SW 1271 (cell line): ENCODE measurements around the gene ODAD4.

ENCODE experiments used
- DNase-seq, 2 experiments: peaks; one replicate each; lab custom pipeline; 2025; lab: John Stamatoyannopoulos, UW

Gene ODAD4

DNA sequence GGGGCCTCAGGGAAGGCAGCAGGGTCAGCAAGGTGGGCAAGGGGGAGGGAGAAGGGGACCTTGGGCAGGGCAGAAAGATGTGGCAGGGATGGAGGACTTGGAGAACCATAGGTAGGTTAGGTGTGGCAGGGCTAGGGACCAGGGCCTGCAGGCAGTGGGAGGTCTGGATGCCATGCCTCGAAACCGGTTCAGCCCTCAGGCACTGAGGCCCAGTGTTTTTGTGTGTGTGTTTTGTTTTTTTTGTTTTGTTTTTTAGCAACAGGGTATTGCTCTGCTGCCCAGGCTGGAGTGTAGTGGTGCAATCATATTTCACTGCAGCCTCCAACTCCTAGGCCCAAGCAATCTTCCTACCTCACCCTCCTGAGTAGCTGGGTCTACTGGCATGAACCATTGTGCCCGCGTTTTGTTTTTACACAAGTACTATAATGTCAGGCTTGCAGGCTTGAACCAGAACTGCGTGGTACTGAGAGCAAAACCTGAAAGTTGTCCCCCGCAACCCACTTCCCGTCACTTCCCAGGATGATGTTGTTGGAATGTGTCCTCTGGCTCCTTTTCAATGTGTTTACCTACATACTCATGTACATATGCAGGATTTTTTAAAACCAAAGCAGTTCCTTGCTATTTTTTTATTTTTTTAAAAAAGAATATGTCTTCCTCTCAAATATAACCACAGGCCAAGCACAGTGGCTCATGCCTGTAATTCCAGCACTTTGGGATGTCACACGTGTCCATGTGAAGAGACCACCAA, 12.4 kb downstream of the ODAD4 start:
- DNase-seq: no peak

DNA sequence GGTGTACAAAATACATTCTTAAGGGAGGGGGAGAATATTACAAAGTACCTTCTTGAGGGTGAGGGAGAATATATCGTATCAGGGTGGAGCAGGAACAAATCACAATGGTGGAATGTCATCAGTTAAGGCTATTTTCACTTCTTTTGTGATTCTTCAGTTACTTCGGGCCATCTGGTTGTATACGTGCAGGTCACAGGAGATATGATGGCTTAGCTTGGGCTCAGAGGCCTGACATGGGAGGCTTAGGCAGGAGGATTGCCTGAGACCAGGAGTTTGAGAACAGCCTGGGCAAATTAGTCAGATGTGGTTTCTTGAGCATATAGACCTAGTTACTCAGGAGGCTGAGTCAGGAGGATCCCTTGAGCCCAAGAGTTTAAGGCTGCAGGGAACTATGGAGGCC, 13.1 kb downstream of the ODAD4 start:
- DNase-seq: no peak

DNA sequence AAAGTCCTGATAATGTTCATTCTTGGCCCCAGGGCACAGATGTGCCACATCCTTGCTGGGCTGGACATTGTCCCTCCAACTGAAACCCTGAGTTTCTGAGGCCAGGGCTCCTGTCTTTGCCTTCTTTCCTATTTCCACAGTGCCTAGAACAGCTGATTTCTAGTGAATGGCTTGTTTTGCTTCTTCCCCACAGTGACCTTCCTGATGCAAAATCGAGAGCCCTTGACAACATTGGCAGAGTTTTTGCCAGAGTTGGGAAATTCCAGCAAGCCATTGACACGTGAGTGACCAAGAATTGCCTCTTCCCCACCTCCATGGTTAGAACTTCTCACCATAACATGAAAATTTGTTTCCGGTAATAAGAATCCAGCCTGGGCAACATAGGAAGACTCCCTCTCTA, 14.5 kb downstream of the ODAD4 start:
- no peak for DNase-seq

DNA sequence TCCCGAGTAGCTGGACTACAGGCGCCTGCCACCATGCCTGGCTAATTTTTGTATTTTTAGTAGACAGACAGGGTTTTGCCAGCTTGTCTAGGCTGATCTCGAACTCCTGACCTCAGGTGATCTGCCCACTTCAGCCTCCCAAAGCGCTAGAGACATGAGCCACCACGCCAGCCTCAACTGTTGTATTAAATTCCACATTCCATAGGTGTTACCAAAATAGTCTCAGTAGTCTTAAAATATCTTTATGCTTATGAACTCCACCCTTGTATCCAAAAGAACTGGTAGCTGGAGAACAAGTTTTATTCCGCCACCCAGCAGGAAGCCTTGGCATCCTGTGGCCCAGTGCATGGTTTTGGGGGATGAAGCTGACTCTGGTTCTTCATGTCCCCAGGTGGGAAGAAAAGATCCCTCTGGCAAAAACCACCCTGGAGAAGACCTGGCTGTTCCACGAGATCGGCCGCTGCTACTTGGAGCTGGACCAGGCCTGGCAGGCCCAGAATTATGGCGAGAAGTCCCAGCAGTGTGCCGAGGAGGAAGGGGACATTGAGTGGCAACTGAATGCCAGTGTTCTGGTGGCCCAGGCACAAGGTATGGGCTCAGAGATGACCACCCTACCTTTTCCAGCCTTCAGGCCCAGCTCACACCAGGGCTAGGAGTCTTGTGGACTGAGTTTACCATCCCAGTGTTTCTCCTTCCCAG, 18.5 kb downstream of the ODAD4 start:
- no peak for DNase-seq

DNA sequence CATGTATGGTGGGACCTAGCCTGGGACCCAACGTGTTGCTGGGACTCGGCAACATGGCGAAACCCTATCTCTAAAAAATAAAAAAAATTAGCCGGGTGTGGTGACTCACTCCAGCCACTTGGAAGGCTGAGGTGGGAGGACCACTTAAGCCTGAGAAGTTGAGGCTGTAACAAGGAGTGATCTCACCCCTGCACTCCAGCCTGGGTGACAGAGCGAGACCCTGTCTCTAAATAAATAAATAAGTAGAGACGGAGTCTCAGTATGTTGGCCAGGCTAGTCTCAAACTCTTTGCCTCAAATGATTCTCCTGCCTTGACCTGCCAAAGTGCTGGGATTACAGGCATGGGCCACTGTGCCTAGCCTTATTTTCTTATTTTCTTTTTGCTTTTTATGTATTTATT, 26.1 kb downstream of the ODAD4 start:
- DNase-seq: no peak

DNA sequence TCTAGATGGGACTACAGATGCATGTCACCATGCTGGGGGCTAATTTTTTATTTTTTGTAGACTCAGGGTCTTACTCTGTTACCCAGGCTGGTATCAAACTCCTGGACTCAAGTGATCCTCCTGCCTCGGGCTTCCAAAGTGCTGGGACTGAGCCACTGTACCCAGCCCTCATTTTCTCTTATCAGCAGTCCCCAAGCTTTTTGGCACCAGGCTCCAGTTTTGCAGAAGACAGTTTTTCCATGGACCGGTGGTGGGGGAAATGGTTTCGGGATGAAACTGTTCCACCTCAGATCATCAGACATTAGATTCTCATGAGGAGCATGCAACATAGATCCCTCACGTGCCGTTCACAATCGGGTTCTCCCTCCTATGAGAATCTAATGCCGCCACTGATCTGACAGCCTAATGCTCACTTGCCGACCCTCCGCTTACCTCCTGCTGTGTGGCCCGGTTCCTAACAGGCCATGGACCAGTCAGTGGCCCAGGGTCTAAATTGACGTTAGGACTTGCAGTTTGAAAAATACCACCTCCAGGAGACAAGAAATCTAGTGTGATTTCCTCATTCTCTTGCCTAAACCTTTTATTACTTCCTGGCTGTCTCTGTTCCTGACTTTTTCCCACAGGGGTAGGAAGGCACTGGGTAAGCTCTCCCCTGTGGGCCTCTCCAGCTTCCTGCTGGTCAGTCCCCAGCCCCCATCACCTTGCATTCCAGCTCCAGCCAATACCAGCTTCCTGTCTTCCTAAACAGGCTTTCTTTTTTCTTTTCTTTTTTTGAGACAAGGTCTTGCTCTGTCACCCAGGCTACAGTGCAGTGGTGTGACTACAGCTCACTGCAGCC, 26.8 kb downstream of the ODAD4 start:
- no peak for DNase-seq

DNA sequence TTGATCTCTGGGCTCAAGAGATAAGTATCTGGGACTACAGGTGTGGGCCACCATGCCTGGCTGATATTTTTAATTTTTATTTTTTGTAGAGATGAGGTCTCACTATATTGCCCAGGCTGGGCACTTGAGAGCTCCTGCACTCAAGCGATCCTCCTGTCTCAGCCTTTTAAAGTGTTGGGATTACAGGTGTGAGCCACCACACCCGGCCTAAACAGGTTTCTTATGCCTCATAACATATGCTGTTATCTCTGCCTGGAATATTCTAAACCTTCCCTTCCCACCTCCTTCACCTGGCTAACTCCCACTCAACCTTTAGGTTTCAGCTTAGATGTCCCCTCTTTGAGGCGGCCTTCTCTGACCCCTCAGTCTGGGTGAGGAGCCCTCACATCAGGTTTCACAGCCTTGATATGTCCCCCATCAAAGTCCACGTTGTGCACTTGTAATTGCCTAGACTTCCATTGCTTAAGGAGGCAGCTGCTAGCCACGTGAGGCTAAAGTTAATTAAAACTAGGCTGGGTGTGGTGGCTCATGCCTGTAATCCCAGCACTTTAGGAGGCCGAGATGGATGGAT, 27.5 kb downstream of the ODAD4 start:
- no peak for DNase-seq

DNA sequence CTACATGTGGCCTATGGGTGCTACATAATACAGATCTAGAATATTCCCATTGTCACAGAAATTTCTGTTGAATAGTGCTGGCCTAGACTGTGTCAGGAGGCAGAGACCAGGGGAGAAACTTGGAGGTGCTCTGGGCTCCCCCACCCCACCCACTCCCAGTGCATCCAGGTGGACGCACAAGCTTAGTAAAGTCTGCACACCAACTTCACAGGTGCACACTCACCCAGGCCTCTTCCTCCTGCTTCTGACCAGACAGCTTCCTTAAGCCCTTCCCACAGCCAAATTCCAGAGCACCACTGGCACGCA, 28.6 kb downstream of the ODAD4 start:
- DNase-seq: no peak

DNA sequence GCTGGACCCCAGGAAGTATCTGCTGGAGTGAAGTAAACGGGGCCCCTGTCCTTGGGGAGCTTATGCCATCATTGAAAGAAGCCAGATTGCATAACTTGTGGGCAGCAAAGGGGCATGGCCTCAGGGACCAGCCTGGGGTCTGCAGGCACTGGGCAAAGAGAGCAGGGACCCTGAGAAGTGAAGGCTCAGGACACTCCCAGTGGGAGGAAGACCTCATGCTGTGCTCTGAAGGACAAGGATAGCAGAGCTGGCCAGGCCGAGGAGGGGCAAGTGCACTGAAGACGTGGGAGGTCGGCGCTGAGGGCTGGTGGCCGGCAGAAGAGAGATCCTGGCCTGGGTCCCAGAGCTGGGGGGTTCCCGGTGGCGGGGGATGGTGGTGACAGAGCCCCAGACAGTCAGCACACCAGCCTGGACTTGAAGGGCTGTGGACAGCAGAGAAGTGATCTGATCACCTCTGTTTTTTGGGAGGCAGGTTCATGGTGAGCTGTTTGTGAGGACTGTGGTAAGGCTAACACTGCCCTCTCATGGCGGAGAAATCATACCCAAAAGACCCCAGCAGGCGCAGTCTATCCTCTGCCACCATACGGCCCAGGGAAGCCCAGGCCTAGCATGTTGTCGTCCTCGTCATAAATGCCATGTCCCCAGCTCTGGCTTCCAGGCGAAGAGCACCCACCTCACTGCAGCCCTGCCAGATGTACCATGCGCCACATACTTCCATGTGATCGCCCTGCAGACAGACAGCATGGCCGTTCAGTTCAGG, 29.1 kb downstream of the ODAD4 start:
- DNase-seq: peak in 1 of 2 experiments; percentile 18

DNA sequence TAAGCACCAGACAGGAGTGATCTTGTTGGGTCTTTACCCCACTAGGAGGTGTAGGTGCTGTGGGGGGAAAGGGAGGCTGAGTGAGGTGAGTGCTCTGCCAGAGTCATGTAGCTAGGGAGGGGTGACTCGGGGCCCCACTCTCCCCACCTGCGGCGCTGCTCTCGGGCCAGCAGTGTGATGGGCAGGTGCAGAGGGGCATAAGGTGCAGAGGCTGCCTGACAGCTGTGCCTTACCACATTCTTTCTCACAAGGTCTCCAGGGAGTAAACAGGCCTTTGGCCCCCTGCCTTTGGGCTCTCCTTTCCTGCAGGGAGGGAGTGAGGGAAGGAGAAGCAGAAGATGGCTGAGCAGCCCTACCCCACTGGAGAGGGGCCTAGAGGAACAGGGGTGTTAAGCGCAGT, 31.7 kb downstream of the ODAD4 start:
- DNase-seq: no peak

DNA sequence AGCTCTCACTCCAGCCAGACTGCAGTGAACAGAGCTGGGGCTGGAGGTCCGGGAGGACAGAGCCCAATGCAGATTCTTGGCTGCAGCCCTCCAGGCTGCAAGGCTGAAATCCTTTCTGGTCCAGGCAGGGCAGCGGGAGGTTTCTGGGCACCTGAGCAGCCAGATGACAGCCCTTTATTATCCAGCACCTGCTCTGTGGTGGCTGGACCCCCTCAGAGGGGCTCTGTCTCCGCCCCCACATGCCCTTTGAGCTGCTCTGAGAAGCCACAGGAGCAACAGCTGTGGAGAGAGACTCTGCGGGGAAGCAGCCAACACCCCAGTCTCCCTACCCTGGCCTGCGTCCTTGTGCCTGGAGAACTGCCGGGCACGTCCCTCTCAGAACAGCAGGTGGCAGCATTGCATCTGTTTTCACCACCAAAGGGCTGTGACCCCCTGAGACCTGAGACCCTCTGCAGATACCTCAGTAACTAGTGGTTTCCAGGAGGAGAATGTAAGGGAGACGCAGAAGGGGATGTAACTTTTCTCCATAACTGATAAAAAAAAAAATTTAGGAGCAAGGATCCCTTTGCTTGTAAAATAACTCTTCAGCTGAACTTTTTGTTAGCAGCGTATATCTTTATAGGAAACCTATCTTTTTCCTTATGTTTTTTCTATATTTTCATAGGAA, 32.5 kb downstream of the ODAD4 start:
- peak in 1 of 2 experiments; percentile 51 for DNase-seq

DNA sequence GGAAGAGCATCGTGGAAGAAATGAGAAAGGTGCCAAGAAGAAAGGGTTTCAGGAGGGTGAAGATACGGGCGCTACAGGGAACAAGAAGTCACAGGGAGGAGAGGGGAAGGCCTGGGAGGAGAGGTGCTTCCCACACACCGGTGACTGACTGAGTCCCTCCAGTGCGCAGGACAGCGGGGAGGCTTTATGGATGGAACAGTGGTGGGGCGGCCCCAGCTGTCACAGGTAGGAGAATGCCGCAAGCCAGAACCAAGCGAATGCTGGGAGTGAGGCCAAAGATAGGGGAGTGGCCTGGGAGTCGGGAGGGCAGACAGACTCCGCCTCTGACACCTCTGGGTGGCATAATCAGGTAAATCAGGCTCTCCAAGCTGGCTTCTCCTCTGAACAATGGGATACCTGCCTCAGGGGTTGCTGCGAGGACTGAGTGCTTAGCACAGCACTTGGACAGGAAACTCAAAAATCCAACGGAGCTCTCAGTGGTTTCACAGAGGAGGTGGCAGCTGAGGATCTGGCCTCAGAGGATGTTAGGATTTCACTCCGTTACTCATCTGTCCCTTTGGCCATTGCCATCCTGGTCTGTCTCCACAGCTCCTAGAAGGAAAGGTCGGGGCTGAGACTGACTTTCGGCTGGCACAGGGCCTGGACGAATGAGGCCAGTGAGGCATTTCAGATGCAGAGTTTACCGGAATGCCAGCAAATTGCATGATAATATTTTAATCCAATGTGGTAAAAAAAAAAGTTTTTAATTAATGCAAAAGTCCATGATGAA, 35.5 kb downstream of the ODAD4 start:
- DNase-seq: peak in 1 of 2 experiments; percentile 24

DNA sequence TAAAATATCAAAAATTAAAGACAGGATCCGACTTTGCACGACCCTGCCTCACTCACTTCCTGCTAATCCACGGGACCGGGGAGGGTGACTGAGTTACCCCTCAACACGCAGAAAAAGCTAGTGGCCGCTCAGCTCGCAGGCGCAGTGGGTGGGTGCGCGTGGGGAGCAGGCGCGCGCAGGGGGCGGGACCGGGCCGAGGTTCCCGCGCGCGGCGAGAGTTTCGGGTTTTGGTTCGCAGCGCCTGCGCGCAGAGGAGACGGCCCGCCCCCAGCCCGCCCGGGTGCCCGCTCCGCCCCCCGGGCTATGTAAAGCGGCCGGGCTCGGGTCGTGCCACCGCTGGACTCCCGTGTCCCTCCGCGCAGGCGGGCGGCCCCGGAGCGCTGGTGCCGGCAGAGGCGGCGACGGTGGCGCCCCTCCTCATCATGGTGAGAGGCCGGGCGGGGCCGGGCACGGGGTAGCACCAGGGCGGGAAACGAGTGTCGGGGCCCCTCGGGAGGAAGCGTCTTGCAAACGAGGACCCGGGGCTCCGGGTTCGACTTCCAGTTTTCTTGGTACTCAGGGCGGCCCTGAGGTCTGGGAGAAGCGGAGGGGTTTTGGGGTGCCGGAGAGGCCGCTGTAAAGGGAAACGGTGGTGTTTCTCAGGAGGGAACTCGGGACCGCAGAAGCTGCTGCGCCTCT, 36.2 kb downstream of the ODAD4 start, which contains the start of gene CNP:
Gene CNP (plus strand): TSS at position 333 of the 678 bp plus-strand sequence. CDS start 90 bp downstream, at position 423.
- DNase-seq: peak; percentile 48 to 81

DNA sequence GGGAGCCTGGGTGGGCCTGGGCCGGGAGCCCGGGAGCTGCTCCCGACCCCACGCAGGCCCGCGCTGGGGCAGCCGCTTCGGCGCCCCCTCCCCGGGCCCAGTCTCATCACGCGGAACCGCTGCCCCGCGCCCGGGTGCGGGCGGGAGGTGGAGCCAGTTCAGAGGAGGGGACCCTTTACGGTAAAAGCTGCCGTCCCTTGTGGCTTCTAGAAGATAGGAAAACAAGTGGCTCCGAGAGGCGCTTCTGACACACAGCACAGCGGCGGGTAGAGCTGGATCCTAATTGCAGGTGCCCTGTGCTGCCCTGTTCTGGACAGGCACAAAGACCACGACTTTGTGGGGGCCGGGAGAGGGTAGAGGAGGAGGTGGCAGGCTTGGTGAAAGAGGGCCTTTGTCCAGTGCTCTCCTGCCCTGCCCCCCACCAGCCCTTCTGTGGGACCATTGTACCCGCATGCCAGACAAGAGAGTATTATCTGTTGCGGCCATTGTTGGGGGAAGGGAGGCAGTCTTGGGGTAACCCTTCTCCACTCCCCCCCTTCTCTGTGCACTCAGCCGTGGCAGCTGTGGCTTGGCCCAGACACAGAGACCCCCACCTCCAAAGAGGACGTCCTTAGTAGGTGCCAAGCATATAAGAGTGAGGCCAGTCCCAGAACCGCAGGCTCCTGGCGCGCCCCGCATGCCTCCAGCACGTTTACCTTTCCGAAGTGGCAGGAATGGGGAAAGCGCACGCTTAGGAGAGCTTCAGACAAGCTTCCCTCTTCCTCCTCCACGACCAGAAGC, 36.9 kb downstream of the ODAD4 start:
- no peak for DNase-seq

DNA sequence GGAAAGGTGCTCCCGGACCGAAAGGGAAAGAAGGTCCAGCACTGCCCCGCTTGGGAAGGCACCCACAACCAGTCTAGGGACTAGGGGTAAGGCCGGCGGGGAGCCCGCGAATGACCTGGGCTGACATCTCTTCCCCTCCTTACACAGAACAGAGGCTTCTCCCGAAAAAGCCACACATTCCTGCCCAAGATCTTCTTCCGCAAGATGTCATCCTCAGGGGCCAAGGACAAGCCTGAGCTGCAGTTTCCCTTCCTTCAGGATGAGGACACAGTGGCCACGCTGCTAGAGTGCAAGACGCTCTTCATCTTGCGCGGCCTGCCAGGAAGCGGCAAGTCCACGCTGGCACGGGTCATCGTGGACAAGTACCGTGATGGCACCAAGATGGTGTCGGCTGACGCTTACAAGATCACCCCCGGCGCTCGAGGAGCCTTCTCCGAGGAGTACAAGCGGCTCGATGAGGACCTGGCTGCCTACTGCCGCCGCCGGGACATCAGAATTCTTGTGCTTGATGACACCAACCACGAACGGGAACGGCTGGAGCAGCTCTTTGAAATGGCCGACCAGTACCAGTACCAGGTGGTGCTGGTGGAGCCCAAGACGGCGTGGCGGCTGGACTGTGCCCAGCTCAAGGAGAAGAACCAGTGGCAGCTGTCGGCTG, 37.6 kb downstream of the ODAD4 start:
- DNase-seq: no peak

DNA sequence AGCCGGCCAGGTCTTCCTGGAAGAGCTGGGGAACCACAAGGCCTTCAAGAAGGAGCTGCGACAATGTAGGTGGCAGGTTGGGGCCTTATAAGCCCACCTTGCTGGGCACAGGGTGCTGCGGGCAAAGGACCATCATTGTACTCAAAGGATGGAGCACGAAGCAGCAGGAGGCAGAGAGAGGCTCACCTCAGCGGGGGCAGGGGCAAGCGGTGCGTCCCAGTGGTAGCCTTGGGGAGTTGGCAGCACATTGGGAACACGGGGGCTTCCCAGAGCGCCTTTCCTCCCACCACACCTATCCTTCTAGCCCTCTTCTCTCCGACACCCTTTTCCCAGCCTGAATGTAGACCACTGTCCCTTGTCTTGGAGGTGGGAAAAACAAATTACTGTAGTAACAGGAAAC, 38.3 kb downstream of the ODAD4 start:
- DNase-seq: no peak

DNA sequence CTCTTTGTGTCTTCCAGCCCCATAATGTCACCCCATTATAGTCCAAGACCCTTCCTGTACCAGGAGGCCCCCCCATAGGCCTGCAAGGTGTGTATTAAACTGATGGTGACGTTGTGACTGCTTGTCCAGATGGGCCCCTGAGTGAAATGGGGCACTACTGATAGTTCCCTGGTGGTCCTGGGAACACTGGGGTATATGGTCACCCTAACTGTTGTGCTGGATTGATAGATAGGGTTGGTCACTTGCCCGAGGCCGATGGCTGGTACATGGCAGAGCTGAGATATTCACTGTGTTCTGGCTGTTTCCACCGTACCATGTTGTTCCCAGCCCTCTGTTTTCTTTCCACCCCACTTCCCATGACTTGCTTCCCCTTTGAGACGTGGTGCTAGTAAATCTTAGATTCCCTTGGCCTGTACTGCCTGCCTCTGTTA, 40.5 kb downstream of the ODAD4 start:
- DNase-seq: no peak

DNA sequence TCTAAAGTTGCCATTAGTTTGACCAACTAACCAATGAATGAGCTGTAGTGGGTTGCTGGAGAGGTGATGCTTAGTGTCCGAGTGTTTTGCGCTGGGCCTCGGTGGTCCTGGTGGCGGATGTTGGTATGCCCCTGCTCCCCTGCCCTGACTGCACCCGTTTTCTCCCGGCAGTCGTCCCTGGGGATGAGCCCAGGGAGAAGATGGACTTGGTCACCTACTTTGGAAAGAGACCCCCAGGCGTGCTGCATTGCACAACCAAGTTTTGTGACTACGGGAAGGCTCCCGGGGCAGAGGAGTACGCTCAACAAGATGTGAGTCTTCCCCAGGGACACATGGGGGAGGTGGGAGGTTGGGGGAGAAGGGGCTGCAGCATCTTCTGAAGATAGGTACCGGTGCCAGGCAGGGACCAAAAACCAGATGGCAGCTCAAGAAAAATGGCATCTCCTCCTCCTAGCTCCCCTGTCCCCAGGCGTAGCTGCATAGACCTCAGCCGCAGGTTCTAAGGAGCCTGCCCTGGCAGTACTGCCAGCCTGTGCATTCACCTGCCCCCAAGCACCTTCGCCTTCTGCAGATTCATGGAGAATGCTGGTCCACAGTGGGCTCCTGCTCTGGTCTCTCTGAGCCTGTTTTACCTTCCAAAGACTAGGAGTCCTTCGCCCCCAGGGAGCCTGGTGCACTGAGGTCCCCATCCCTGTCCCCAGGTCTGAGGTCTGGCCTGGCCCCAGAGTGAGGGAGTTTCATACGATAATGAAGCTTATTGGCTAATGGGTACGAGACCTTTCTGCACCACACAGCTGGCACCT, 41.5 kb downstream of the ODAD4 start:
- no peak for DNase-seq
